Mucosa of rectum (tissue), 2 donors: ENCODE results near the gene GVQW3.

Experiments used
- H3K27ac ChIP-seq, 2 donors: one replicate each; pipeline ENCODE4 v1.7.0; 2013; ENCODE audit warnings: inconsistent platforms in 2 of 2, low read depth in 2 of 2, low read length in 2 of 2
- H3K27me3 ChIP-seq, 2 donors: one replicate each; pipeline ENCODE4 v1.7.0; 2013; ENCODE audit warnings: low read length in 2 of 2; ENCODE audit not compliant: control insufficient read depth in 2 of 2, insufficient read depth in 2 of 2
- H3K36me3 ChIP-seq, 2 donors: one replicate each; pipeline ENCODE4 v1.7.0; 2013; ENCODE audit warnings: low read length in 2 of 2; ENCODE audit not compliant: control insufficient read depth in 2 of 2, insufficient read depth in 2 of 2
- H3K4me1 ChIP-seq, 2 donors: one replicate each; pipeline ENCODE4 v1.7.0; 2013; ENCODE audit warnings: low read length in 2 of 2, mild to moderate bottlenecking in 1 of 2; ENCODE audit not compliant: control insufficient read depth in 2 of 2, insufficient read depth in 2 of 2
- H3K4me3 ChIP-seq, 2 donors: one replicate each; pipeline ENCODE4 v1.7.0; 2013; ENCODE audit warnings: low read length in 2 of 2
- H3K9ac ChIP-seq, 2 donors: one replicate each; pipeline ENCODE4 v1.7.0; 2013; ENCODE audit warnings: low read length in 2 of 2, low read depth in 1 of 2, mild to moderate bottlenecking in 1 of 2
- H3K9me3 ChIP-seq, 2 donors: one replicate each; pipeline ENCODE4 v1.7.0; 2013; ENCODE audit warnings: low read length in 2 of 2; ENCODE audit not compliant: control insufficient read depth in 2 of 2
- donor health status: healthy.
- donor health status: Normal muscosa, but diverticular disease.

The GVQW3 gene

DNA sequence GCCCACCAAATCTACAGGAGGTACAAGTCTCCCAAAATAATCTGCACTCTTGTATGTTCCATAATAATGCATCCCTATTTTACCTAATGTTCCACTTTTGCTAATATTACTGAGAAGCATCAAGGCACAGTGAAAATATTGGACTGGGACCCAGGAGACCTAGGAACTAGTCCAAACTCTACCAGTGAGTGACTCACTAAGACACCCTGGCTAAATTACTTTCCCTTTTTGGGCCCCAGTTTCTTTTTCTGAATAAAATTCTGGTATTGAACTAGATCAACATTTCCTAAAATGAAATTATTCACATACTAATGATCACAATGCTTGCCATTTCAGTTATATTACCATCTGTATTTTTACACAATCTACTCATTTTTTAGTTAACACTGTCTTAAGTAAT lies 19.7 kb upstream of the GVQW3 start:
- Histone ChIP-seq H3K9me3 (no peaks in the 10 kb centered on the region), H3K4me3 (no peak overlapping the region), H3K36me3 (peaks cover 1 to 10% of the 10 kb centered on the region in 2 donors), H3K4me1 (no peaks in the 10 kb centered on the region), H3K27ac (no peak overlapping the region), H3K9ac (no peak overlapping the region), H3K27me3 (no peaks in the 10 kb centered on the region)

DNA sequence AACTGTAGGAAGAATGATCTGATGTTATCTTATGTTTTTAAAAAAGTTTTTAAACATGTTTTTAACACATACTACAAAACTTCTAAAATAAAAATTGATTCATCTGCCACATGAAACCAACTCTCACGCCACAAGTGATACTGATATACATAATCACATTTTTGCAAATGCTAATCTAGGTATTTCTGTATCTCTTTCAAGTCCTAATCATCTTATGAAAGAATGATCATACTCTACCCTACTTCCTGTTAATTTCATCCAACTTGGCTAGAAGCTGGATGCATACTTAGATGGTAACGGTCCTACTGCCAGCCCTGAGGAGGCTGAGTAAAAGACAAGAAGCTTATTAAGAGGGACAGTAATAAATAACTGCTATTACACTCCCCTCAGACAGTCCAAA lies 19.3 kb upstream of the GVQW3 start:
- H3K27me3 ChIP-seq = no peaks in the 10 kb centered on the region
- peaks cover 0 to 8% of the 10 kb centered on the region in 2 donors for H3K36me3 ChIP-seq
- H3K9me3 ChIP-seq = no peaks in the 10 kb centered on the region
- H3K9ac ChIP-seq = no peak overlapping the region
- no peak overlapping the region for H3K4me3 ChIP-seq
- H3K27ac ChIP-seq = no peak overlapping the region
- H3K4me1 ChIP-seq = no peaks in the 10 kb centered on the region

DNA sequence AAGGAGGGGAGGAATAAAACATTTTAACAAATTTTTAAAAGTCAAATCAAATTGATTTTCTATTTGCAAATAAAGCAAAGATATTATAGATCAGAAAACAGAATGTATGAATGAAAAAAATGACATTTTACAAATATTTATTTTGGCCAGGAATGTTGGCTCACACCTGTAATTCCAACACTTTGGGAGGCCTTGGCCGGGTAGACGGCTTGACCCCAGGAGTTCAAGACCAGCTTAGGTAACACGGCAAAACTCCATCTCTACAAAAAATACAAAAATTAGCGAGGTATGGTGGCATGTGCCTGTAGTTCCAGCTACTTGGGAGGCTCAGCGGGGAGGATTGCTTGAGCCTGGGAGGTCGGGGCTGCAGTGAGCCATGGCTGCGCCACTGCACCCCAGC lies 18.4 kb upstream of the GVQW3 start:
- H3K27ac ChIP-seq = no peak overlapping the region
- no peaks in the 10 kb centered on the region for H3K27me3 ChIP-seq
- no peak overlapping the region for H3K4me3 ChIP-seq
- H3K36me3 ChIP-seq = peaks cover 0 to 8% of the 10 kb centered on the region in 2 donors
- no peaks in the 10 kb centered on the region for H3K4me1 ChIP-seq
- no peaks in the 10 kb centered on the region for H3K9me3 ChIP-seq
- no peak overlapping the region for H3K9ac ChIP-seq

DNA sequence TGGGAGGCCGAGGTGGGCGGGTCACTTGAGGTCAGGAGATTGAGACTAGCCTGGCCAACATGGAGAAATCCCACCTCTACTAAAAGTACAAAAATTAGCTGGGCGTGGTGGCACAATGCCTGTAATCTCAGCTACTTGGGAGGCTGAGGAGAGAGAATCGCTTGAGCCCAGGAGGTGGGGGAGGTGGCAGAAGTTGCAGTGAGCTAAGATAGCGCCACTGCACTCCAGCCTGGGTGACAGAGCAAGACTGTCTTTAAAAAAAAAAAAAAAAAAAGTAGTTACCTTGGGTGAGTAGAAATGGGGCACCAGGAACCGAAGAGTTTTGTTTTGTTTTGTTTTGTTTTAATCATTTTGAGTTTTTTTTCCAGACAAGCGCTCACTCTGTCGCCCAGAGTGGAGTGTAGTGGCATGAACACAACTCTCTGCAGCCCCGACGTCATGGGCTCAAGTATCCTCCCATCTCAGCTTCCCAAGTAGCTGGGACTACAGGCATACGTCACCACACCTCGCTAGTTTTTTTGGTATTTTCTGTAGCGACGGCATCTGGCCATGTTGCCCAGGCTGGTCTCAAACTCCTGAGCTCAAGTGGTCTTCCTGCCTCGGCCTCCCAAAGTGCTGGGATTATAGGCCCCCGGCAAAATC lies 16.0 kb upstream of the GVQW3 start:
- Histone ChIP-seq H3K27me3 (no peaks in the 10 kb centered on the region), H3K4me1 (peaks cover 10 to 12% of the 10 kb centered on the region in 2 donors), H3K9ac (no peak overlapping the region), H3K4me3 (no peak overlapping the region), H3K9me3 (no peaks in the 10 kb centered on the region), H3K27ac (no peak overlapping the region), H3K36me3 (peaks cover 0 to 4% of the 10 kb centered on the region in 2 donors)

DNA sequence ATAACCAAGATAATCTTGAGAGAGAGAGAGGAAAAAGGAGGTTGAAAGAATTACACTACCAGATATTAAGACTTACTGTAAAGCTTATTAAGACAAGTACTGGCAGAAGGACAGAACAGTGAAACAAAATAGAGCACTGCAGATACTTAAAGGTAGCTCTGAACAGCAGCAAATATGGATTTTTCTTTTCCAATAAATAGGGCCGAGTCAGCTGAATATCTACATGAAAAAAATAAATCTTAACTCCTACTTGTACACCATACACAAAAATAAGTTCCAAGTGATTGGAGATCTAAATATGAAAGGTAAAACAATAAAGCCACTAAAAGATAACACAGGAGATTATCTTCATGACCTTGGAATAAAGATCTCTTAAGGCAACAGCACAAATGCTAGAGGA lies 12.6 kb upstream of the GVQW3 start:
- Histone ChIP-seq H3K9me3 (no peaks in the 10 kb centered on the region), H3K36me3 (no peaks in the 10 kb centered on the region), H3K9ac (no peak overlapping the region), H3K4me1 (peaks cover 13 to 20% of the 10 kb centered on the region in 2 donors), H3K27ac (no peak overlapping the region), H3K27me3 (no peaks in the 10 kb centered on the region), H3K4me3 (no peak overlapping the region)

DNA sequence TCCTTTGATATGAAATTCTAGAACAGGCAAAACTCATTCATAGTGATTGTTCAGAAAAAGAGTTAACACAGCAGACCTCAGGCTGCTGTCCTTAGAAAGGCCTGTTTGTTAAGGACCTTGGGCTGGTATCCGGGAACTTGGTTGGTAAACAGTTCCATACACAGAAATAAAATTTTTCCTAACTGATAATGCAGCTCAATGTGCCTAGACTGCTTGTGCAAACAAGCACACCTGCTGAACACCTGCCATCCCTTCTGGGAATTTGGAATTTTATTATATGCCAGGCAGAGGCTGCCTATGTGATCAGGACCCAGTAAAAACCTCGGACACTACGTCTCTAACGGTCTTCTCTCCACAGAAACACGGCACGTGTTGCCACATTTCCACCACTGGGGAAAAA lies 11.7 kb upstream of the GVQW3 start:
- no peaks in the 10 kb centered on the region for H3K36me3 ChIP-seq
- H3K4me1 ChIP-seq = peaks cover 13 to 20% of the 10 kb centered on the region in 2 donors
- no peak overlapping the region for H3K9ac ChIP-seq
- no peaks in the 10 kb centered on the region for H3K9me3 ChIP-seq
- H3K4me3 ChIP-seq = no peak overlapping the region
- H3K27ac ChIP-seq = no peak overlapping the region
- no peaks in the 10 kb centered on the region for H3K27me3 ChIP-seq

DNA sequence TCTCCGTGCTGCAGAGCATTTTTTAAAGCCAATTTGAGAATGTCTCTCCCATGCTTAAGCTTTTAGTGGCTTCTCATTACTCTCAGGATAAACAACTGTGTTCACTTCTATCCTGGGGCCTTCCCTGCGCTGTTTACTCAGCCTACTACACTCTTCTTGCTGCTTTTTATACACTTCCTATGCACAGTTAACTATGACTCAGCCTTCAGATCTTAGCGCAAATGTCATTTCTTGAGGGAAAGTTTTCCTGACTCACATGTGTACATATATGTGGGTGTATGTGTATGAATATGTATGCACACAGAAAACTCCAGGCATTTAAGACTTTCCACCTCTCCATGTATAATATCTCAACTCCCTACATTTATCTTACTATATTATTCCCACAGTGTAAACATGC lies 10.0 kb upstream of the GVQW3 start:
- Histone ChIP-seq H3K9me3 (no peaks in the 10 kb centered on the region), H3K36me3 (no peaks in the 10 kb centered on the region), H3K9ac (no peak overlapping the region), H3K4me1 (peaks cover 13 to 24% of the 10 kb centered on the region in 2 donors), H3K27me3 (no peaks in the 10 kb centered on the region), H3K4me3 (no peak overlapping the region), H3K27ac (no peak overlapping the region)

DNA sequence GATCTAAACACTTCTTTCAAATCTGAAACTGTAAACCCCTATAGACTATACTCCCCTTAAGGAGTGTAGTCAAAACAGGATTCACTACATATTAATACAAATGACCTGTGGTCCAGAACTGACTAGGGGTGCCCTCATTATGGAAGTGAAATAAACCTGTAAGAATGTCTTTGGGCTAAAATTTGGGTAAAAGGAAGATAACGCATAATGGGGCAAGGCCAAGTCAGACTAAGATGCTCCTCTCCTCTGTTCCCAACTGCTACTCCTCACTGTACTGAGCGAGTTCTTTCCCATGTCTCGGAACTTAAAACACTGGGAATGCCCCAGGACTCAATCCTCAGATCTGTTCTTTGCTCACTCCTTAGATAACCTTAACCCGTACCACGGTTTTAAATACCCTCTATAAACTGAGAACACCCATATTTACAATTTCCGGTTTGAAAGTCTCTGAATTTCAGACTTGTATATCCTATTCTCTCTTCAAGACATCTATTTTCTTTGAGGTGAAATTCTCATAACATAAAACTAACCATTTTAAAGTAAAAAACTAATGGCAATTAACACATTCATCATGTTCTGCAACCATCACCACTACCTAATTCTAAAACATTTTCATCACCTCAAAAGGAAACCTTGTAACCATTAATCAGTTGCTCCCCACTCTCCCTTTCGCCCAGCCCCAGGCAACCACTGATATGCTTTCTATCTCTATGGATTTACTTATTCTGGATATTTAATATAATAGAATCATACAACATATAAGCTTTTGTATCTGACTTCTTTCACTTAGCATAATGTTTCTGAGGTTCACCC lies 4.2 kb upstream of the GVQW3 start:
- peak overlapping the region; percentile 10 to 23 for H3K27ac ChIP-seq
- H3K9ac ChIP-seq = no peak overlapping the region
- peaks cover 18 to 30% of the 10 kb centered on the region in 2 donors for H3K4me1 ChIP-seq

DNA sequence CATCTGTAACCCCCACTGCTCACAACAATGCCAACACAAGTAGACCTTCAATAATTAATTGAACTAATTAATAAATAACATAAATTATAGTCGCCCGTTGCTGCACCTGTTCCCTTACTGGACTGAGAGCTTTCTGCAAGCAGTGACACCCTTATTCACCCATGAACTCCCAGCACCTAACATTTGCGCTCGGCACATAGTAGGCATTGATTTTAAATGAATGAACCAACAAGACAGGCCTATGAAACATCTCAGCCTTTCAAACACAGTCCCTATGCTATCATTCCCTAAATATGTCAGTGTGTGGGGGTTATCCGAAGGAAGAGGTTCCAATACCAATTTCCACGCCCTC lies 1.3 kb upstream of the GVQW3 start:
- Histone ChIP-seq H3K4me1 (peaks cover 29 to 36% of the 10 kb centered on the region in 2 donors), H3K27me3 (no peaks in the 10 kb centered on the region), H3K36me3 (no peaks in the 10 kb centered on the region), H3K4me3 (peak overlapping the region; percentile 82 to 94), H3K9ac (peak overlapping the region; percentile 54 to 77), H3K27ac (no peak overlapping the region), H3K9me3 (no peaks in the 10 kb centered on the region)

More for the DNA sequence above, 4.2 kb upstream of the GVQW3 start:
- no peaks in the 10 kb centered on the region for H3K27me3 ChIP-seq
- peak overlapping the region in 1 of 2 donors; percentile 32 for H3K4me3 ChIP-seq
- no peaks in the 10 kb centered on the region for H3K36me3 ChIP-seq
- no peaks in the 10 kb centered on the region for H3K9me3 ChIP-seq

DNA sequence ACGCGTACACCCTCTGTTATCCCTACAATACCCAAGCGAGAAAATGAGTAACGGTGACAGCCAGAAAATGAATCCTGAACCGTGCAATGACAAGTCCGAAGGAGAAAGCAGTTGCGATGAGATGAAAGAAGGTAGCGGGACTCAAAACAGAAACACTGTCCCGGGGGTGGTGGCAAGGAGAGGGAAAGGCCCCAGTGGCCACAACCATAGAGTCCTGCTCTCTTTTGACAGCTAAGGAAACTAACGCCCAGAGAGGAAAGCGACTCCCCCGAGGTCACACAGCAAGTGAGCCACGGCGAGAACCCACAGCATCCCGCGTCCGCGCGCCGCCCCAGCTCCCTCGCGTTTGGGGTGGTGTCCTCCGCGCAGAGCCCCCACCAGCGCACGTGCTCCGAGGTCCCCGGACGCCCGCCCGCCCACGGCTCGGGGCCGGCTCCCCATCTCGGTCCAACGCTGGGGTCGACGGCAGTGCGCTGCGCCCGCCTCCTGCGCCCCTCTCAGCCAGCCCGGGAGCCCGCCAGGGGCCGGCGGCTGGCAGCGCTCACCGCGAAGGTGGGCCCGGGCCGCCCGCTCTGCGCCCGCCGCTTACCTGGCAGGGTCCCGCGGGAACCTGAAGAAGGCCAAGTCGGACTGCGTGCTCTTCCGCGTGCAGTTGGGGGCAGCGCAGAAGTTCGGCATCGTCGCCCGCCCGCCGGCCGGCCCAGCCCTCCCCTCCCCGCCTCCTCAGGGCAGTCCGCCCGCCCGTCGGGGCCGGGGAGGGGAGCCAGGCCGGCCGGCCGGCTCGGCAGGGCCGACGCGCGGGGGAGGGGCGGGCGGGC lies 755 bp upstream of the GVQW3 start:
- H3K4me3 ChIP-seq = peak overlapping the region; percentile 82 to 94
- H3K27me3 ChIP-seq = no peaks in the 10 kb centered on the region
- peak overlapping the region; percentile 42 to 77 for H3K9ac ChIP-seq
- H3K4me1 ChIP-seq = peaks cover 29 to 36% of the 10 kb centered on the region in 2 donors
- H3K36me3 ChIP-seq = no peaks in the 10 kb centered on the region
- H3K9me3 ChIP-seq = no peaks in the 10 kb centered on the region
- H3K27ac ChIP-seq = peak overlapping the region; percentile 56 to 78
